Psoas muscle (tissue), 8 donors: ENCODE data around the gene SPTBN4. TPM values are rescaled to one million over a fixed set of nuclear protein-coding genes. Genes with fewer than 3 reads are reported as not detected.

Experiments used
- ATAC-seq, 4 donors: fragments of 200-7000 bp; cut with Tn5 transposase; one replicate each; pipeline ENCODE4 v1.9.1; 2020; ENCODE audit warnings: moderate library complexity in 3 of 4, mild to moderate bottlenecking in 2 of 4
- DNase-seq, 2 donors: peaks; one replicate each; pipeline ENCODE4 v3.0.0-alpha.2; 2020
- H3K27ac ChIP-seq: fragments of 200-600 bp; one replicate; pipeline ENCODE4 v1.8.0; 2022
- H3K27me3 ChIP-seq, 3 donors: fragments of 200-600 bp in 1 of 3; one replicate each; pipeline versions ENCODE4 v1.6.1 to v1.8.0; 2013 to 2022; ENCODE audit warnings: low read length in 2 of 3, mild to moderate bottlenecking in 2 of 3, moderate library complexity in 1 of 3; ENCODE audit not compliant: insufficient read depth in 3 of 3
- H3K36me3 ChIP-seq, 2 donors: fragments of 200-600 bp in 1 of 2; one replicate each; pipeline versions ENCODE4 v1.6.1 to v1.8.0; 2013 to 2022; ENCODE audit warnings: low read depth in 1 of 2, mild to moderate bottlenecking in 1 of 2, moderate library complexity in 1 of 2; ENCODE audit not compliant: insufficient read depth in 1 of 2
- H3K4me1 ChIP-seq: fragments of 200-600 bp; one replicate; pipeline ENCODE4 v1.8.0; 2022
- H3K4me3 ChIP-seq: fragments of 200-600 bp; one replicate; pipeline ENCODE4 v1.8.0; 2022; ENCODE audit warnings: mild to moderate bottlenecking
- H3K9me3 ChIP-seq: fragments of 200-600 bp; one replicate; pipeline ENCODE4 v1.8.0; 2022
- CTCF ChIP-seq: fragments of 200-600 bp; IDR thresholded peaks from one replicate; pipeline ENCODE4 v1.8.0; 2022; ENCODE audit warnings: antibody characterized with exemption
- WGBS, 3 donors: extraction: QIAGEN DNeasy Blood & Tissue Kit; methylation state at CpG; one replicate each; pipeline versions ENCODE4 v1.1.6 to v1.1.7; 2013; 5-methylcytosine and 5-hydroxymethylcytosine counted together
- intact Hi-C, 2 donors: fragments of 100-400 bp; cut with DNase I; formaldehyde crosslinking; loops; one replicate each; pipeline versions ENCODE4 v1.11.0 to v1.14.2; 2022
- polyA plus RNA-seq, 3 donors: library from polyadenylated mRNA; stranded (reverse); fragments of 200-250 nt; gene quantifications; one replicate each; pipeline ENCODE4 v1.2.3, GENCODE V29; 2013
- total RNA-seq, 4 donors: library from RNA; stranded (reverse); fragmentation: NEBNext Ultra II Directional in 2 of 4; extraction: Animal tissue kit (Norgen Biotek cat#: 25700) in 2 of 4; gene quantifications; one replicate each; pipeline versions ENCODE4 v1.2.1 to v1.2.4, GENCODE V29; 2021 to 2023
- donor health status: healthy with polysubstance abuse.
- donor health status: DM: no; HTN: no; CAD: no; lungs with moderate emphysema.
- donor health status: Bipolar disorder and iron deficiency.
- donor health status: healthy.
- donor health status: DM: yes; HTN: yes; CAD: no.
- donor health status: DM: no; HTN: no; CAD: no.
- donor health status: DM: no; HTN: no; CAD: no.
- donor health status: DM: yes; HTN: yes; CAD: no.

Gene SPTBN4
- total and polyA plus RNA-seq, 7 donors = 0.66 to 4.7 (median 2.8) TPM

GRCh38 chr19:40525234-40526051, 58.6 kb downstream of the SPTBN4 start:
- ATAC-seq = no peak
- peaks cover 0 to under 1% (median 0%) of the 10 kb centered on the region in 3 donors for H3K27me3 ChIP-seq
- DNase-seq = no peak
- H3K9me3 ChIP-seq = no peaks in the 10 kb centered on the region
- no peaks in the 10 kb centered on the region for H3K4me1 ChIP-seq
- no peak overlapping the region for H3K4me3 ChIP-seq
- intact Hi-C loops = loop anchor here (5.0 to 10.0 kb wide), 4 partner anchors 77 to 391 kb away; partner anchors contain the start of gene LTBP4 (in 1 of the 2)
- no peak overlapping the region for H3K27ac ChIP-seq
- no peaks in the 10 kb centered on the region for H3K36me3 ChIP-seq
- WGBS, 3 donors = 47 to 54% (median 53%) methylated on average over 12 of the region's 12 CpGs
- no peak for TF ChIP-seq CTCF

GRCh38 chr19:40528078-40528477, 61.3 kb downstream of the SPTBN4 start:
- H3K9me3 ChIP-seq = no peaks in the 10 kb centered on the region
- ATAC-seq = no peak
- no peak overlapping the region for H3K4me3 ChIP-seq
- H3K27me3 ChIP-seq = no peaks in the 10 kb centered on the region
- no peaks in the 10 kb centered on the region for H3K4me1 ChIP-seq
- WGBS, 3 donors = 73 to 78% (median 73%) methylated on average over 6 of the region's 6 CpGs
- no peak for DNase-seq
- TF ChIP-seq CTCF = no peak
- no peak overlapping the region for H3K27ac ChIP-seq
- intact Hi-C loops = loop anchor here (5.0 to 10.0 kb wide), 4 partner anchors 74 to 393 kb away; partner anchors contain the start of gene LTBP4 (in 1 of the 2)
- no peaks in the 10 kb centered on the region for H3K36me3 ChIP-seq

- ATAC-seq (peak in 1 of 4 donors; percentile 7), DNase-seq (no peak)
- Histone ChIP-seq H3K36me3 (no peaks in the 10 kb centered on the region), H3K9me3 (no peaks in the 10 kb centered on the region), H3K27ac (no peak overlapping the region), H3K4me3 (peak overlapping the region; percentile 70), H3K4me1 (no peaks in the 10 kb centered on the region), H3K27me3 (no peaks in the 10 kb centered on the region)
- 70 to 76% (median 73%) methylated on average over 14 of the region's 14 CpGs for WGBS, 3 donors
- TF ChIP-seq CTCF = no peak
- intact Hi-C loops = loop anchor here (5.0 to 10.0 kb wide), 4 partner anchors 74 to 394 kb away; partner anchors contain the start of gene LTBP4 (in 1 of the 2)
These were observed 61.8 kb downstream of the SPTBN4 start for GRCh38 chr19:40528533-40529092.

GRCh38 chr19:40529093-40529954, 62.5 kb downstream of the SPTBN4 start:
- no peaks in the 10 kb centered on the region for H3K4me1 ChIP-seq
- no peak overlapping the region for H3K27ac ChIP-seq
- no peaks in the 10 kb centered on the region for H3K27me3 ChIP-seq
- peak; percentile 85 to 91 for DNase-seq
- peak; percentile 94 for TF ChIP-seq CTCF
- ATAC-seq = peak; percentile 91 to 96 (median 93)
- intact Hi-C loops = loop anchor here (5.0 to 10.0 kb wide), 4 partner anchors 73 to 395 kb away; partner anchors contain the start of gene LTBP4 (in 1 of the 2)
- H3K36me3 ChIP-seq = no peaks in the 10 kb centered on the region
- H3K9me3 ChIP-seq = no peaks in the 10 kb centered on the region
- WGBS, 3 donors = 3 to 5% (median 5%) methylated on average over 51 to 54 of the region's 54 CpGs
- H3K4me3 ChIP-seq = peak overlapping the region; percentile 70
